NCI-H128 (cell line): ENCODE measurements around the gene MMP11.

Source experiments
- DNase-seq: peaks from one replicate; lab custom pipeline; 2025; ENCODE audit not compliant: unreplicated experiment; lab: John Stamatoyannopoulos, UW

Gene MMP11

GRCh38 chr22:23759566-23759965 is 13.1 kb upstream of the MMP11 start:
- DNase-seq: no peak

GRCh38 chr22:23760056-23760455 is 12.6 kb upstream of the MMP11 start:
- DNase-seq: no peak

GRCh38 chr22:23762842-23763578 is 9.6 kb upstream of the MMP11 start, which contains the start of gene C22orf15:
C22orf15 (plus strand) TSS chr22:23762990; CDS start chr22:23763307, 317 bp downstream.
- DNase-seq: no peak

- no peak for DNase-seq
These were observed 9.1 kb upstream of the MMP11 start for GRCh38 chr22:23763579-23763945.

- DNase-seq: no peak
These were observed 8.7 kb upstream of the MMP11 start for GRCh38 chr22:23763954-23764353.

GRCh38 chr22:23764899-23765881 is 7.5 kb upstream of the MMP11 start:
- DNase-seq: no peak

GRCh38 chr22:23767303-23767672 is 5.4 kb upstream of the MMP11 start:
- no peak for DNase-seq

GRCh38 chr22:23767673-23768548 is 4.7 kb upstream of the MMP11 start, which contains the start of gene CHCHD10:
CHCHD10 (minus strand) TSS chr22:23767972; CDS start chr22:23767874, 98 bp downstream.
- peak; percentile 30 for DNase-seq

- DNase-seq: no peak
These were observed 3.2 kb upstream of the MMP11 start for GRCh38 chr22:23769321-23769965.

- DNase-seq: no peak
These were observed 367 bp upstream of the MMP11 start for GRCh38 chr22:23772315-23772648.

GRCh38 chr22:23773483-23774113 is 949 bp downstream of the MMP11 start:
- no peak for DNase-seq

GRCh38 chr22:23774114-23774921 is 1.7 kb downstream of the MMP11 start:
- DNase-seq: no peak

GRCh38 chr22:23774922-23775436 is 2.3 kb downstream of the MMP11 start:
- no peak for DNase-seq

- DNase-seq: no peak
These were observed 3.2 kb downstream of the MMP11 start for GRCh38 chr22:23775779-23776375.

- DNase-seq: no peak
These were observed 5.3 kb downstream of the MMP11 start for GRCh38 chr22:23777776-23778576.

- DNase-seq: no peak
These were observed 5.9 kb downstream of the MMP11 start for GRCh38 chr22:23778577-23778900.

GRCh38 chr22:23779083-23779482 is 6.4 kb downstream of the MMP11 start:
- no peak for DNase-seq

- DNase-seq: no peak
These were observed 7.1 kb downstream of the MMP11 start for GRCh38 chr22:23779731-23780130.
